Lung (tissue), 12 donors: Measurements from ENCODE around the gene ARL8B. TPM values are rescaled to one million over a fixed set of nuclear protein-coding genes. Genes with fewer than 3 reads are reported as not detected.

Experiments used
- ATAC-seq: fragments of 200-7000 bp; cut with Tn5 transposase; one replicate; pipeline ENCODE4 v1.9.1; 2020; ENCODE audit warnings: moderate number of reproducible peaks; ENCODE audit not compliant: insufficient read depth, low FRiP score
- DNase-seq, 3 donors: peaks; one replicate each; pipeline ENCODE4 v3.0.0-alpha.2; 2013 to 2017
- H3K27ac ChIP-seq, 2 donors: one replicate each; pipeline ENCODE4 v1.5.1; 2013; ENCODE audit warnings: mild to moderate bottlenecking in 2 of 2, moderate library complexity in 2 of 2, control low read depth in 1 of 2, inconsistent platforms in 1 of 2, low read depth in 1 of 2, low read length in 1 of 2
- H3K27me3 ChIP-seq, 3 donors: one replicate each; pipeline ENCODE4 v1.5.1; 2013; ENCODE audit warnings: low read length in 2 of 3; ENCODE audit not compliant: control insufficient read depth in 3 of 3, insufficient read depth in 3 of 3
- H3K36me3 ChIP-seq, 4 donors: one replicate each; pipeline ENCODE4 v1.5.1; 2013; ENCODE audit warnings: low read length in 4 of 4, mild to moderate bottlenecking in 1 of 4, moderate library complexity in 1 of 4; ENCODE audit not compliant: control insufficient read depth in 4 of 4, insufficient read depth in 4 of 4
- H3K4me1 ChIP-seq, 5 donors: one replicate each; pipeline ENCODE4 v1.5.1; 2013; ENCODE audit warnings: low read length in 5 of 5, mild to moderate bottlenecking in 2 of 5, moderate library complexity in 1 of 5; ENCODE audit not compliant: control insufficient read depth in 5 of 5, insufficient read depth in 5 of 5
- H3K4me3 ChIP-seq: one replicate; pipeline ENCODE4 v1.5.1; 2013; ENCODE audit warnings: mild to moderate bottlenecking, control low read depth, moderate library complexity
- H3K9ac ChIP-seq, 2 donors: one replicate each; pipeline ENCODE4 v1.5.1; 2013; ENCODE audit warnings: low read length in 2 of 2, control low read depth in 1 of 2; ENCODE audit not compliant: insufficient read depth in 1 of 2
- H3K9me3 ChIP-seq, 4 donors: one replicate each; pipeline ENCODE4 v1.5.1; 2013; ENCODE audit warnings: low read length in 3 of 4, mild to moderate bottlenecking in 1 of 4, moderate library complexity in 1 of 4; ENCODE audit not compliant: control insufficient read depth in 4 of 4, insufficient read depth in 3 of 4
- CTCF ChIP-seq: IDR thresholded peaks from 2 replicates; pipeline ENCODE4 v1.5.1; 2012; ENCODE audit warnings: mild to moderate bottlenecking; ENCODE audit errors: control extremely low read depth, extremely low read depth
- WGBS, 2 donors: extraction: QIAGEN DNeasy Blood & Tissue Kit; methylation state at CpG; one replicate each; pipeline ENCODE4 v1.1.7; 2013; 5-methylcytosine and 5-hydroxymethylcytosine counted together
- polyA plus RNA-seq, 2 donors: library from polyadenylated mRNA; stranded (reverse); fragments of 200-250 nt; gene quantifications; one replicate each; pipeline ENCODE4 v1.2.1, GENCODE V29; 2013
- total RNA-seq, 2 donors: library from RNA; depleted of rRNA in 1 of 2; stranded (reverse); fragments of >200 nt in 1 of 2; gene quantifications; one replicate each; pipeline ENCODE4 v1.2.1, GENCODE V29; 2014 to 2021
- donor health status: control.
- donor health status: control.
- donor health status: Bipolar disorder and iron deficiency.
- donor health status: healthy.
- donor health status: DM: yes; HTN: yes; CAD: no.

The ARL8B gene
- total and polyA plus RNA-seq, 4 donors, result 58.9 to 108 (median 74.8) TPM

- TF ChIP-seq CTCF, result no peak
- H3K9me3 ChIP-seq, result no peaks in the 10 kb centered on the region
- H3K4me1 ChIP-seq, result peaks cover 5 to 19% (median 6%) of the 10 kb centered on the region in 5 donors
- DNase-seq, result peak; percentile 44 to 57 (median 54)
- H3K27me3 ChIP-seq, result no peaks in the 10 kb centered on the region
- ATAC-seq, result no peak
- peak overlapping the region; percentile 61 to 80 for H3K9ac ChIP-seq
- H3K4me3 ChIP-seq, result peak overlapping the region; percentile 88
- peak overlapping the region; percentile 95 to 98 for H3K27ac ChIP-seq
- WGBS, 2 donors, result 4% methylated on average over 26 of the region's 26 CpGs
- H3K36me3 ChIP-seq, result no peaks in the 10 kb centered on the region
These were observed 66.5 kb downstream of the ARL8B start for GRCh38 chr3:5188419-5189221.

GRCh38 chr3:5190147-5190791 is 68.2 kb downstream of the ARL8B start:
- Histone ChIP-seq H3K9me3 (no peaks in the 10 kb centered on the region), H3K9ac (no peak overlapping the region), H3K4me1 (peaks cover 3 to 14% (median 6%) of the 10 kb centered on the region in 5 donors), H3K27me3 (no peaks in the 10 kb centered on the region), H3K36me3 (no peaks in the 10 kb centered on the region), H3K4me3 (no peak overlapping the region), H3K27ac (peak overlapping the region in 1 of 2 donors; percentile 81)
- ATAC-seq, result no peak
- TF ChIP-seq CTCF, result no peak
- no peak for DNase-seq
- WGBS, 2 donors, result 54 to 64% methylated on average over 7 of the region's 7 CpGs

- 69 to 72% methylated on average over 5 of the region's 5 CpGs for WGBS, 2 donors
- no peak overlapping the region for H3K4me3 ChIP-seq
- DNase-seq (no peak), ATAC-seq (no peak)
- peaks cover 0 to 3% (median 1%) of the 10 kb centered on the region in 4 donors for H3K36me3 ChIP-seq
- H3K27me3 ChIP-seq, result no peaks in the 10 kb centered on the region
- no peaks in the 10 kb centered on the region for H3K9me3 ChIP-seq
- no peak for TF ChIP-seq CTCF
- H3K4me1 ChIP-seq, result peaks cover 0 to 10% (median 6%) of the 10 kb centered on the region in 5 donors
- no peak overlapping the region for H3K27ac ChIP-seq
- H3K9ac ChIP-seq, result no peak overlapping the region
These were observed 69.6 kb downstream of the ARL8B start for GRCh38 chr3:5191555-5192304.
